Activated naive CD8-positive, alpha-beta T cell treated with anti-CD3 and anti-CD28 coated beads, Interleukin-2, amount 50 U/mL, for 16 hours (primary cell): ENCODE results near the gene ULK1.

ENCODE experiments used
- DNase-seq: peaks from one replicate; pipeline ENCODE4 v3.0.0-alpha.2; 2020; ENCODE audit warnings: low read depth, low spot score

Gene ULK1

GRCh38 chr12:131965073-131965472 is 70.7 kb downstream of the ULK1 start:
- DNase-seq = no peak

GRCh38 chr12:131971226-131971625 is 76.8 kb downstream of the ULK1 start:
- DNase-seq = no peak
